ENCODE results near the gene MLIP. TPM values are rescaled to one million over a fixed set of nuclear protein-coding genes. Genes with fewer than 3 reads are reported as not detected.

The MLIP gene
- total and polyA plus RNA-seq, 2 of the 13 experiments (the other 11 are each of a cell fraction or from before 2014, with no cell fraction given), result 0.08 to 0.33 TPM

DNA sequence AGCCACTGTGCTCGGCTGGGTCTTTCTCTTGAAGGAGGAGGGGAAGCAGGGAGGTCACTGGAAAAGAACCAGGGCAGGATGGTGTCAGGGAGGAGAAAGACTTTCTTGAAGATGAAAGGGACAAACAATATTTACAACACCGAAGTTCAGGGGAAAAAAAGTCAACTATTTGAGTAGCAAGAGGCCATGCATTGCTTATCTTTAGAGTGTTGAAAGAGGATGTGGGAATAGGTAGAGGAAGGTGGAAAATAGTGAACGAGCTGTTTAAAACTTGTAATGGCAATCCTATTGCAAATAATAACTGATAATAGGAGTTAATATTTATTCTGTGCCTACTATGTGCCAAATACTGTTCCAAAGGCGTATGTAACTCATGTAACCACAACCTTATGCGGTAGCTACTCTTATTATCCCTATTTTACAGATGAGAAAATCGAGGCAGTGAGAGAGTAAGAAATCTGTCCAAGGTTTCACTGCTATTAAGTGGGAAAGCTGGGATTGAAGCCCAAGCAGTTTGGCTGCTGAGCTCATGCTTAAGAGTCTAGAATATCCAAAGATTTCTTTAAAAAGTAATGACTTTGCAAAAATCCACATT, 12.7 kb upstream of the MLIP start (continued):
- TF ChIP-seq ZUFSP (CRISPR knock-in tag; IDR thresholded peaks at IDR 0.05; ENCODE audit: borderline replicate concordance), result no peak
- no peak for TF ChIP-seq ZNF441 (CRISPR knock-in tag; IDR thresholded peaks at IDR 0.05; ENCODE audit: borderline replicate concordance)
- TF ChIP-seq, protein P1, sequence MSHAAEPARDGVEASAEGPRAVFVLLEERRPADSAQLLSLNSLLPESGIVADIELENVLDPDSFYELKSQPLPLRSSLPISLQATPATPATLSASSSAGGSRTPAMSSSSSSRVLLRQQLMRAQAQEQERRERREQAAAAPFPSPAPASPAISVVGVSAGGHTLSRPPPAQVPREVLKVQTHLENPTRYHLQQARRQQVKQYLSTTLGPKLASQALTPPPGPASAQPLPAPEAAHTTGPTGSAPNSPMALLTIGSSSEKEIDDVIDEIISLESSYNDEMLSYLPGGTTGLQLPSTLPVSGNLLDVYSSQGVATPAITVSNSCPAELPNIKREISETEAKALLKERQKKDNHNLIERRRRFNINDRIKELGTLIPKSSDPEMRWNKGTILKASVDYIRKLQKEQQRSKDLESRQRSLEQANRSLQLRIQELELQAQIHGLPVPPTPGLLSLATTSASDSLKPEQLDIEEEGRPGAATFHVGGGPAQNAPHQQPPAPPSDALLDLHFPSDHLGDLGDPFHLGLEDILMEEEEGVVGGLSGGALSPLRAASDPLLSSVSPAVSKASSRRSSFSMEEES (CRISPR knock-in tag; IDR thresholded peaks at IDR 0.05), result no peak
- TF ChIP-seq KAT7 (CRISPR knock-in tag; IDR thresholded peaks at IDR 0.05; ENCODE audit: borderline replicate concordance), result no peak
- no peak for TF ChIP-seq LBX2 (CRISPR knock-in tag; IDR thresholded peaks at IDR 0.05; ENCODE audit: borderline replicate concordance)
- TF ChIP-seq JUN (CRISPR knock-in tag; IDR thresholded peaks at IDR 0.05), result no peak
- TF ChIP-seq FOXM1 (CRISPR knock-in tag; IDR thresholded peaks at IDR 0.05), result no peak
- peak; percentile 60 for TF ChIP-seq NR2F6 (IDR thresholded peaks at IDR 0.05)
- TF ChIP-seq NR2F6 (CRISPR knock-in tag; IDR thresholded peaks at IDR 0.05), result 0 out of 2 replicates have a peak, but pooled peaks have one; percentile 30

DNA sequence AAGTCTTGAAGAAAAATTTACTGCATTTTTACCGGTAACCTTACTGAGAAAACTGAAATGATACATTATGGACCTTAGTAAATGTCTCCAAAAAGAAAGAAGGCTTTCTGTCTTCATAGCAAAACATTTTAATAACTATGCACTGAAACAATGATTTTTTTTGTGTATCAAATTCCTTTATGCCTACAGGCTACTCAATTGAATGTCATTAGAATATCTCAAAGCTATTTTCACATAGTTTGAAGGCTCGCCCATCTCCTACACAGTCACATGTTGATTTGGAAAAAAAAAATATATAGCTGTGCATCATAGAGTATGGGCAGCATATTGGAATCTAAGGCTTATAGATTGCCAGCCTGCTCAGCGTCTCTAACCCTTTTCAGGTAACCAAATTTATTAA, 12.0 kb upstream of the MLIP start:
- no peak for ATAC-seq
- DNase-seq (ENCODE audit: low spot score), result no peak
- CTCF ChIA-PET (ENCODE audit: low intra/inter-chr PET ratio, low total read pairs), result no interaction called here
- H3K4me1 ChIP-seq (ENCODE audit: insufficient read depth, low read length), result peaks cover 18% of the 10 kb centered on the region
- H2AFZ ChIP-seq (ENCODE audit: low read length), result no peak overlapping the region
- H3K9me3 ChIP-seq (ENCODE audit: low read length), result no peaks in the 10 kb centered on the region
- no peaks in the 10 kb centered on the region for H4K20me1 ChIP-seq (ENCODE audit: insufficient read depth, low read length)
- in situ Hi-C loops (cut with HindIII; ENCODE audit: extremely low pct_ligation_motif_present, low pct_unique_long_range_greater_than_20kb), result no loop called here
- H3K4me2 ChIP-seq (ENCODE audit: low read depth, low read length), result no peak overlapping the region
- no peak overlapping the region for H3K27ac ChIP-seq (ENCODE audit: extremely low read length, insufficient read depth, low read length)
- no peaks in the 10 kb centered on the region for H3K36me3 ChIP-seq (replicated peaks in 1 of 2; ENCODE audit: control insufficient read depth in 1 of 2, insufficient read depth in 2 of 2, low read length in 2 of 2)
- no peak overlapping the region for H3K4me3 ChIP-seq (replicated peaks in 1 of 3; ENCODE audit: insufficient read depth in 1 of 3, low read depth in 2 of 3, low read length in 3 of 3)
- POLR2A ChIA-PET, result interaction anchor here (1.4 kb wide), 1 partner anchor 146 kb away, joined by 3 read pairs; no protein-coding TSS in a partner anchor
- FAIRE-seq, result no peak
- 66% methylated on average over 3 of the region's 3 CpGs for WGBS (ENCODE audit: low lambda C conversion rate)
- no peaks in the 10 kb centered on the region for H3K27me3 ChIP-seq (ENCODE audit: control insufficient read depth in 1 of 2, insufficient read depth in 2 of 2, low read length in 2 of 2)
- H3K9ac ChIP-seq (ENCODE audit: insufficient read depth, low read depth, low read length), result no peak overlapping the region
- H3K79me2 ChIP-seq (ENCODE audit: insufficient read depth, low read length), result no peaks in the 10 kb centered on the region
- no TSS peak for BruUV-seq (replicated peaks)
- intact Hi-C loops (cut with micrococcal nuclease; ENCODE audit: unreplicated experiment), result no loop called here
- TF ChIP-seq ZSCAN12 (CRISPR knock-in tag; IDR thresholded peaks at IDR 0.05), result no peak
- TF ChIP-seq KAT7 (CRISPR knock-in tag; IDR thresholded peaks at IDR 0.05; ENCODE audit: borderline replicate concordance), result no peak
- no peak for TF ChIP-seq PLRG1 (conservative IDR thresholded peaks at IDR 0.05)
- no peak for TF ChIP-seq SP1 (IDR thresholded peaks at IDR 0.05)
- TF ChIP-seq SP1 (CRISPR knock-in tag; IDR thresholded peaks at IDR 0.05), result no peak
- TF ChIP-seq BRD4 (CRISPR knock-in tag; IDR thresholded peaks at IDR 0.05), result no peak
- no peak for TF ChIP-seq NFIC (IDR thresholded peaks at IDR 0.05; ENCODE audit: low read length)
- no peak for TF ChIP-seq REL (CRISPR knock-in tag; conservative IDR thresholded peaks at IDR 0.05)
- no peak for TF ChIP-seq ZSCAN30 (CRISPR knock-in tag; IDR thresholded peaks at IDR 0.05)
- no peak for TF ChIP-seq PAWR (CRISPR knock-in tag; IDR thresholded peaks at IDR 0.05; ENCODE audit: borderline replicate concordance)
- no peak for TF ChIP-seq MTF1 (CRISPR knock-in tag; IDR thresholded peaks at IDR 0.05)
- no peak for TF ChIP-seq GLI4 (CRISPR knock-in tag; IDR thresholded peaks at IDR 0.05; ENCODE audit: borderline replicate concordance)
- no peak for TF ChIP-seq ZNF160 (CRISPR knock-in tag; IDR thresholded peaks at IDR 0.05)
- no peak for TF ChIP-seq ZNF138 (CRISPR knock-in tag; IDR thresholded peaks at IDR 0.05; ENCODE audit: low read depth)
- no peak for TF ChIP-seq ZNF292 (CRISPR knock-in tag; IDR thresholded peaks at IDR 0.05; ENCODE audit: borderline replicate concordance, low read depth)
- no peak for TF ChIP-seq KLF12 (CRISPR knock-in tag; IDR thresholded peaks at IDR 0.05; ENCODE audit: borderline replicate concordance)
